HCT116 (cell line): Measurements from ENCODE around the gene TMEM178B. TPM values are rescaled to one million over a fixed set of nuclear protein-coding genes. Genes with fewer than 3 reads are reported as not detected.

Experiments used
- ATAC-seq: fragments of 200-7000 bp; cut with Tn5 transposase; 2 replicates; pipeline ENCODE4 v1.9.1; 2020; ENCODE audit warnings: mild to moderate bottlenecking, moderate library complexity
- BruUV-seq: library from RNA; stranded (reverse); fragments of 400-500 nt; replicated peaks from 2 replicates; lab custom pipeline; 2021; lab: Mats Ljungman, UMichigan
- CTCF ChIA-PET: fragments of 300-600 bp; sonication (Branson Sonifier 250); formaldehyde crosslinking; loops from one replicate; lab custom pipeline; 2021; ENCODE audit warnings: antibody characterized with exemption; lab: Charles Lee
- POLR2A ChIA-PET: fragments of 300-600, 350-600 bp; sonication (Branson Sonifier 250); formaldehyde crosslinking; loops from one replicate; lab custom pipeline; 2021; ENCODE audit warnings: antibody characterized with exemption; lab: Charles Lee
- RAD21 ChIA-PET, 2 experiments: fragments of 300-600 bp; sonication (Branson Sonifier 250); formaldehyde crosslinking; loops; one replicate each; lab custom pipeline; 2023; ENCODE audit warnings: low total read pairs in 2 of 2; ENCODE audit not compliant: uncharacterized antibody in 2 of 2, unreplicated experiment in 2 of 2, low non-redundant PET in 1 of 2; lab: Charles Lee
- DNase-seq: peaks from one replicate; pipeline ENCODE4 v3.0.0-alpha.2; 2010; ENCODE audit warnings: low read depth, low spot score
- H2AFZ ChIP-seq: fragments of 200-600 bp; shearing (Covaris generic), sonication (generic); 2 replicates; pipeline ENCODE4 v1.6.1; 2017; ENCODE audit warnings: low read depth, mixed run types, mixed read lengths, antibody characterized with exemption, low read length; ENCODE audit not compliant: poor library complexity, severe bottlenecking
- H3K27ac ChIP-seq: 2 replicates; pipeline ENCODE4 v1.5.1; 2012; ENCODE audit warnings: low read depth, low read length
- H3K27me3 ChIP-seq: fragments of 200-600 bp; sonication (generic); 2 replicates; pipeline ENCODE4 v1.6.1; 2016; ENCODE audit warnings: mixed run types, low read length, mixed read lengths; ENCODE audit not compliant: insufficient read depth
- H3K36me3 ChIP-seq, 2 experiments: fragments of 200-500 bp in 1 of 2; fragments of 200-600 bp in 1 of 2; sonication (Bioruptor generic) in 1 of 2; sonication (generic) in 1 of 2; 2 replicates each; pipeline versions ENCODE4 v1.5.1 to v1.6.1; 2014 to 2016; ENCODE audit warnings: low read length in 2 of 2, inconsistent platforms in 1 of 2, mixed read lengths in 1 of 2, mixed run types in 1 of 2; ENCODE audit not compliant: insufficient read depth in 2 of 2, control insufficient read depth in 1 of 2
- H3K4me1 ChIP-seq, 2 experiments: fragments of 200-600 bp in 1 of 2; sonication (generic) in 1 of 2; 2 replicates each; pipeline versions ENCODE4 v1.5.1 to v1.6.1; 2012 to 2017; ENCODE audit warnings: low read length in 2 of 2, inconsistent platforms in 1 of 2, mild to moderate bottlenecking in 1 of 2, mixed read lengths in 1 of 2, mixed run types in 1 of 2, moderate library complexity in 1 of 2; ENCODE audit not compliant: insufficient read depth in 2 of 2, control insufficient read depth in 1 of 2
- H3K4me2 ChIP-seq: fragments of 200-600 bp; sonication (generic); 2 replicates; pipeline ENCODE4 v1.6.1; 2017; ENCODE audit warnings: mixed run types, low read length, mixed read lengths
- H3K4me3 ChIP-seq, 2 experiments: fragments of 200-600 bp in 1 of 2; sonication (generic) in 1 of 2; replicated peaks in 1 of 2; 2 replicates each; pipeline ENCODE4 v1.5.1; 2011 to 2016; ENCODE audit warnings: low read length in 2 of 2, control low read depth in 1 of 2, low read depth in 1 of 2, mild to moderate bottlenecking in 1 of 2, mixed read lengths in 1 of 2, mixed run types in 1 of 2
- H3K79me2 ChIP-seq: fragments of 200-600 bp; sonication (generic); 2 replicates; pipeline ENCODE4 v1.6.1; 2017; ENCODE audit warnings: mild to moderate bottlenecking, mixed run types, low read length, moderate library complexity, mixed read lengths; ENCODE audit not compliant: insufficient read depth
- H3K9ac ChIP-seq: fragments of 200-600 bp; sonication (generic); 2 replicates; pipeline ENCODE4 v1.6.1; 2016; ENCODE audit warnings: low read length, mixed read lengths
- H3K9me2 ChIP-seq: fragments of 200-600 bp; sonication (generic), shearing (Covaris generic); 2 replicates; pipeline ENCODE4 v1.6.1; 2017; ENCODE audit warnings: mixed run types, mild to moderate bottlenecking, moderate library complexity; ENCODE audit not compliant: insufficient read depth
- H3K9me3 ChIP-seq, 2 experiments: fragments of 200-500 bp in 1 of 2; fragments of 200-600 bp in 1 of 2; sonication (Bioruptor generic) in 1 of 2; sonication (generic) in 1 of 2; 2 replicates each; pipeline ENCODE4 v1.6.1; 2014 to 2017; ENCODE audit warnings: low read length in 2 of 2, mixed read lengths in 2 of 2, inconsistent platforms in 1 of 2, low read depth in 1 of 2, mild to moderate bottlenecking in 1 of 2, mixed run types in 1 of 2, moderate library complexity in 1 of 2; ENCODE audit not compliant: control insufficient read depth in 1 of 2, insufficient read depth in 1 of 2
- H4K20me1 ChIP-seq: fragments of 200-600 bp; sonication (generic), shearing (Covaris generic); 2 replicates; pipeline ENCODE4 v1.6.1; 2017; ENCODE audit warnings: mixed run types, mild to moderate bottlenecking, moderate library complexity; ENCODE audit not compliant: insufficient read depth
- ATF3 ChIP-seq: IDR thresholded peaks from 2 replicates; pipeline ENCODE4 v1.6.1; 2012
- CTCF ChIP-seq, 3 experiments: fragments of 200-600 bp in 1 of 3; sonication (generic) in 1 of 3; IDR thresholded peaks in 2 of 3; conservative IDR thresholded peaks in 1 of 3; 2 replicates each; pipeline ENCODE4 v1.5.1; 2012 to 2017; ENCODE audit warnings: low read depth in 2 of 3, low read length in 2 of 3, antibody characterized with exemption in 1 of 3, borderline replicate concordance in 1 of 3, control low read depth in 1 of 3, mild to moderate bottlenecking in 1 of 3, mixed read lengths in 1 of 3, mixed run types in 1 of 3, moderate library complexity in 1 of 3; ENCODE audit not compliant: insufficient read depth in 1 of 3
- ELF1 ChIP-seq: IDR thresholded peaks from 2 replicates; pipeline ENCODE4 v1.6.1; 2012; ENCODE audit warnings: low read depth, borderline replicate concordance
- EZH2 ChIP-seq: fragments of 200-600 bp; sonication (generic); IDR thresholded peaks from 2 replicates; pipeline ENCODE4 v1.6.1; 2017; ENCODE audit warnings: antibody characterized with exemption, mixed run types
- FOSL1 ChIP-seq: IDR thresholded peaks from 2 replicates; pipeline ENCODE4 v1.6.1; 2012; ENCODE audit warnings: low read depth
- JUND ChIP-seq: IDR thresholded peaks from 2 replicates; pipeline ENCODE4 v1.6.1; 2012
- MAX ChIP-seq: IDR thresholded peaks from 2 replicates; pipeline ENCODE4 v1.6.1; 2012
- POLR2A ChIP-seq: IDR thresholded peaks from 2 replicates; pipeline ENCODE4 v1.7.0; 2011; ENCODE audit warnings: borderline replicate concordance; ENCODE audit not compliant: insufficient read depth, insufficient read length; ENCODE audit errors: extremely low read depth
- POLR2AphosphoS5 ChIP-seq: IDR thresholded peaks from 2 replicates; pipeline ENCODE4 v1.6.1; 2011; ENCODE audit warnings: mild to moderate bottlenecking, low read depth, low read length, moderate library complexity
- REST ChIP-seq: IDR thresholded peaks from 2 replicates; pipeline ENCODE4 v1.6.1; 2012; ENCODE audit warnings: low read depth
- SIN3A ChIP-seq: IDR thresholded peaks from 2 replicates; pipeline ENCODE4 v1.6.1; 2012; ENCODE audit warnings: low read depth
- SP1 ChIP-seq: IDR thresholded peaks from 2 replicates; pipeline ENCODE4 v1.6.1; 2012; ENCODE audit warnings: low read depth
- YY1 ChIP-seq: IDR thresholded peaks from 2 replicates; pipeline ENCODE4 v1.6.1; 2011; ENCODE audit warnings: low read length, low read depth, moderate library complexity, mild to moderate bottlenecking; ENCODE audit not compliant: insufficient replicate concordance; ENCODE audit errors: extremely low read depth
- ZFX ChIP-seq: fragments of 450-650 bp; IDR thresholded peaks from 2 replicates; pipeline ENCODE4 v1.6.1; 2017
- intact Hi-C: fragments of 100-400 bp; cut with micrococcal nuclease; formaldehyde crosslinking; loops from 2 replicates; pipeline ENCODE4 v1.10.0; 2022
- total RNA-seq: library from RNA; stranded (reverse); gene quantifications from one replicate; pipeline ENCODE4 v1.2.1, GENCODE V29; 2021; ENCODE audit not compliant: unreplicated experiment

Gene TMEM178B
- total RNA-seq, 1 experiment from 2014 or later, result 0.02 TPM

GRCh38 chr7:141358386-141358785 lies 284.5 kb downstream of the TMEM178B start:
- no peaks in the 10 kb centered on the region for H3K4me1 ChIP-seq
- ATAC-seq (no peak), DNase-seq (no peak)
- H3K9me3 ChIP-seq, result no peaks in the 10 kb centered on the region
- no peak for TF ChIP-seq MAX
- TF ChIP-seq REST, result no peak
- no peak for TF ChIP-seq SP1
- TF ChIP-seq POLR2AphosphoS5, result no peak
- no peak for TF ChIP-seq ELF1
- TF ChIP-seq ZFX, result no peak
- TF ChIP-seq YY1, result no peak
- no peak for TF ChIP-seq CTCF (IDR thresholded peaks at IDR 0.05 in 2 of 3, conservative IDR thresholded peaks at IDR 0.05 in 1 of 3; ENCODE audit: borderline replicate concordance in 1 of 3, insufficient read depth in 1 of 3, low read depth in 2 of 3, low read length in 2 of 3)
- no peak for TF ChIP-seq POLR2A
- no peak for TF ChIP-seq FOSL1
- no peak for TF ChIP-seq EZH2
- TF ChIP-seq ATF3, result no peak
- TF ChIP-seq SIN3A, result no peak
- TF ChIP-seq JUND, result no peak
- no peaks in the 10 kb centered on the region for H3K36me3 ChIP-seq
- H4K20me1 ChIP-seq, result no peaks in the 10 kb centered on the region
- ChIA-PET POLR2A (no interaction called here), RAD21 (no interaction called here), CTCF (no interaction called here)
- H3K4me3 ChIP-seq, result no peak overlapping the region
- H3K79me2 ChIP-seq, result no peaks in the 10 kb centered on the region
- H3K9ac ChIP-seq, result no peak overlapping the region
- no peak overlapping the region for H3K27ac ChIP-seq
- no TSS peak for BruUV-seq
- intact Hi-C loops, result no loop called here
- H3K9me2 ChIP-seq, result no peaks in the 10 kb centered on the region
- no peak overlapping the region for H3K4me2 ChIP-seq
- H3K27me3 ChIP-seq, result peaks cover 11% of the 10 kb centered on the region; the same call in 1 of the 2 replicates
- H2AFZ ChIP-seq, result no peak overlapping the region
